ENCODE results near the gene MATN1.

Gene MATN1

GRCh38 chr1:30680879-30681278, 42.5 kb downstream of the MATN1 start:
- no peak for DNase-seq (ENCODE audit: low read depth)

- no peak for DNase-seq (ENCODE audit: low read depth)
These were observed 43.0 kb downstream of the MATN1 start for GRCh38 chr1:30680429-30680828.

GRCh38 chr1:30679976-30680305, 43.4 kb downstream of the MATN1 start:
- no peak for DNase-seq (ENCODE audit: low read depth)

- no peak for DNase-seq (ENCODE audit: low read depth)
These were observed 44.0 kb downstream of the MATN1 start for GRCh38 chr1:30679201-30679975.

- no peak for DNase-seq (ENCODE audit: low read depth)
These were observed 45.2 kb downstream of the MATN1 start for GRCh38 chr1:30678209-30678608.

GRCh38 chr1:30677471-30677870, 45.9 kb downstream of the MATN1 start:
- no peak for DNase-seq (ENCODE audit: low read depth)

GRCh38 chr1:30675761-30676160, 47.6 kb downstream of the MATN1 start:
- no peak for DNase-seq (ENCODE audit: low read depth)

- DNase-seq (ENCODE audit: low read depth), result no peak
These were observed 48.1 kb downstream of the MATN1 start for GRCh38 chr1:30675289-30675688.

GRCh38 chr1:30673395-30673794, 50.0 kb downstream of the MATN1 start:
- no peak for DNase-seq (ENCODE audit: low read depth)

- no peak for DNase-seq (ENCODE audit: low read depth)
These were observed 50.7 kb downstream of the MATN1 start for GRCh38 chr1:30672661-30673060.

GRCh38 chr1:30670240-30671060, 52.9 kb downstream of the MATN1 start:
- no peak for DNase-seq (ENCODE audit: low read depth)

GRCh38 chr1:30668546-30669327, 54.6 kb downstream of the MATN1 start:
- DNase-seq (ENCODE audit: low read depth), result no peak

- DNase-seq (ENCODE audit: low read depth), result no peak
These were observed 55.4 kb downstream of the MATN1 start for GRCh38 chr1:30668024-30668423.

- DNase-seq (ENCODE audit: low read depth), result no peak
These were observed 56.6 kb downstream of the MATN1 start for GRCh38 chr1:30666756-30667273.

- no peak for DNase-seq (ENCODE audit: low read depth)
These were observed 58.0 kb downstream of the MATN1 start for GRCh38 chr1:30665216-30666010.

- no peak for DNase-seq (ENCODE audit: low read depth)
These were observed 59.2 kb downstream of the MATN1 start for GRCh38 chr1:30664103-30664755.

- no peak for DNase-seq (ENCODE audit: low read depth)
These were observed 59.7 kb downstream of the MATN1 start for GRCh38 chr1:30663596-30664091.

- DNase-seq (ENCODE audit: low read depth), result no peak
These were observed 61.0 kb downstream of the MATN1 start for GRCh38 chr1:30662291-30662840.

- no peak for DNase-seq (ENCODE audit: low read depth)
These were observed 62.1 kb downstream of the MATN1 start for GRCh38 chr1:30661311-30661710.
